Psoas muscle (tissue), 8 donors: ENCODE measurements around the gene CDC42SE1. TPM values are rescaled to one million over a fixed set of nuclear protein-coding genes. Genes with fewer than 3 reads are reported as not detected.

Experiments
- ATAC-seq, 4 donors: fragments of 200-7000 bp; cut with Tn5 transposase; one replicate each; pipeline ENCODE4 v1.9.1; 2020; ENCODE audit warnings: moderate library complexity in 3 of 4, mild to moderate bottlenecking in 2 of 4
- DNase-seq, 2 donors: peaks; one replicate each; pipeline ENCODE4 v3.0.0-alpha.2; 2020
- H3K27ac ChIP-seq: fragments of 200-600 bp; one replicate; pipeline ENCODE4 v1.8.0; 2022
- H3K27me3 ChIP-seq, 3 donors: fragments of 200-600 bp in 1 of 3; one replicate each; pipeline versions ENCODE4 v1.6.1 to v1.8.0; 2013 to 2022; ENCODE audit warnings: low read length in 2 of 3, mild to moderate bottlenecking in 2 of 3, moderate library complexity in 1 of 3; ENCODE audit not compliant: insufficient read depth in 3 of 3
- H3K36me3 ChIP-seq, 2 donors: fragments of 200-600 bp in 1 of 2; one replicate each; pipeline versions ENCODE4 v1.6.1 to v1.8.0; 2013 to 2022; ENCODE audit warnings: low read depth in 1 of 2, mild to moderate bottlenecking in 1 of 2, moderate library complexity in 1 of 2; ENCODE audit not compliant: insufficient read depth in 1 of 2
- H3K4me1 ChIP-seq: fragments of 200-600 bp; one replicate; pipeline ENCODE4 v1.8.0; 2022
- H3K4me3 ChIP-seq: fragments of 200-600 bp; one replicate; pipeline ENCODE4 v1.8.0; 2022; ENCODE audit warnings: mild to moderate bottlenecking
- H3K9me3 ChIP-seq: fragments of 200-600 bp; one replicate; pipeline ENCODE4 v1.8.0; 2022
- CTCF ChIP-seq: fragments of 200-600 bp; IDR thresholded peaks from one replicate; pipeline ENCODE4 v1.8.0; 2022; ENCODE audit warnings: antibody characterized with exemption
- WGBS, 3 donors: extraction: QIAGEN DNeasy Blood & Tissue Kit; methylation state at CpG; one replicate each; pipeline versions ENCODE4 v1.1.6 to v1.1.7; 2013; 5-methylcytosine and 5-hydroxymethylcytosine counted together
- intact Hi-C, 2 donors: fragments of 100-400 bp; cut with DNase I; formaldehyde crosslinking; loops; one replicate each; pipeline versions ENCODE4 v1.11.0 to v1.14.2; 2022
- polyA plus RNA-seq, 3 donors: library from polyadenylated mRNA; stranded (reverse); fragments of 200-250 nt; gene quantifications; one replicate each; pipeline ENCODE4 v1.2.3, GENCODE V29; 2013
- total RNA-seq, 4 donors: library from RNA; stranded (reverse); fragmentation: NEBNext Ultra II Directional in 2 of 4; extraction: Animal tissue kit (Norgen Biotek cat#: 25700) in 2 of 4; gene quantifications; one replicate each; pipeline versions ENCODE4 v1.2.1 to v1.2.4, GENCODE V29; 2021 to 2023
- donor health status: healthy with polysubstance abuse.
- donor health status: DM: no; HTN: no; CAD: no; lungs with moderate emphysema.
- donor health status: Bipolar disorder and iron deficiency.
- donor health status: healthy.
- donor health status: DM: yes; HTN: yes; CAD: no.
- donor health status: DM: no; HTN: no; CAD: no.
- donor health status: DM: no; HTN: no; CAD: no.
- donor health status: DM: yes; HTN: yes; CAD: no.

CDC42SE1 gene
- total and polyA plus RNA-seq, 7 donors = 20.1 to 49.8 (median 31.0) TPM

GRCh38 chr1:151035167-151035566 lies 24.3 kb downstream of the CDC42SE1 start:
- ATAC-seq = no peak
- no peaks in the 10 kb centered on the region for H3K27me3 ChIP-seq
- no peak for TF ChIP-seq CTCF
- H3K9me3 ChIP-seq = no peaks in the 10 kb centered on the region
- peaks cover 9 to 52% of the 10 kb centered on the region in 2 donors for H3K36me3 ChIP-seq
- intact Hi-C loops = no loop called here
- no peaks in the 10 kb centered on the region for H3K4me1 ChIP-seq
- DNase-seq = no peak
- no peak overlapping the region for H3K27ac ChIP-seq
- WGBS, 3 donors = 87 to 96% (median 89%) methylated on average over 3 of the region's 3 CpGs
- no peak overlapping the region for H3K4me3 ChIP-seq

DNA sequence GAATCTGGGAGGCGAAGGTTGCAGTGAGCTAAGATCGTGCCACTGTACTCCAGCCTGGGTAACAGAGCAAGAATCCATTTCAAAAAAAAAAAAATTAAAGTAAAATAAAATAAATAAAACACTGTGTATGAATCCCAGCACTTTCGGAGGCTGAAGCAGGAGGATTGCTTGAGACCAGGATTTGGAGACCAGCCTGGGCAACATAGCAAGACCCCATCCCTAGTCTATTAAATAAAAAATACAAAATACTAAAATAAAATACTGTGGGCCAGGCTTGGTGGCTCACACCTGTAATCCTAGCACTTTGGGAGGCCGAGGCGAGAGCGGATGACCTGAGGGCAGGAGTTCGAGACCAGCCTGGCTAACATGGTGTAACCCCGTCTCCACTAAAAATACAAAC lies 27.3 kb downstream of the CDC42SE1 start:
- DNase-seq (no peak), ATAC-seq (no peak)
- no peak overlapping the region for H3K27ac ChIP-seq
- intact Hi-C loops = no loop called here
- peaks cover 14 to 79% of the 10 kb centered on the region in 2 donors for H3K36me3 ChIP-seq
- no peaks in the 10 kb centered on the region for H3K9me3 ChIP-seq
- TF ChIP-seq CTCF = no peak
- H3K4me3 ChIP-seq = no peak overlapping the region
- 98 to 99% (median 98%) methylated on average over 8 of the region's 8 CpGs for WGBS, 3 donors
- peaks cover under 1% of the 10 kb centered on the region for H3K4me1 ChIP-seq
- H3K27me3 ChIP-seq = no peaks in the 10 kb centered on the region

GRCh38 chr1:151026460-151026859 lies 33.0 kb downstream of the CDC42SE1 start:
- Histone ChIP-seq H3K36me3 (peaks cover 15 to 63% of the 10 kb centered on the region in 2 donors), H3K27ac (no peak overlapping the region), H3K4me3 (no peak overlapping the region), H3K9me3 (no peaks in the 10 kb centered on the region), H3K4me1 (peaks cover 30% of the 10 kb centered on the region), H3K27me3 (no peaks in the 10 kb centered on the region)
- intact Hi-C loops = loop anchor here (5.0 kb wide), 2 partner anchors 36 to 131 kb away; partner anchors contain the start of genes TNFAIP8L2 (in 2 of the 2) and MLLT11 (in 1 of the 2)
- ATAC-seq = no peak
- TF ChIP-seq CTCF = no peak
- no peak for DNase-seq

DNA sequence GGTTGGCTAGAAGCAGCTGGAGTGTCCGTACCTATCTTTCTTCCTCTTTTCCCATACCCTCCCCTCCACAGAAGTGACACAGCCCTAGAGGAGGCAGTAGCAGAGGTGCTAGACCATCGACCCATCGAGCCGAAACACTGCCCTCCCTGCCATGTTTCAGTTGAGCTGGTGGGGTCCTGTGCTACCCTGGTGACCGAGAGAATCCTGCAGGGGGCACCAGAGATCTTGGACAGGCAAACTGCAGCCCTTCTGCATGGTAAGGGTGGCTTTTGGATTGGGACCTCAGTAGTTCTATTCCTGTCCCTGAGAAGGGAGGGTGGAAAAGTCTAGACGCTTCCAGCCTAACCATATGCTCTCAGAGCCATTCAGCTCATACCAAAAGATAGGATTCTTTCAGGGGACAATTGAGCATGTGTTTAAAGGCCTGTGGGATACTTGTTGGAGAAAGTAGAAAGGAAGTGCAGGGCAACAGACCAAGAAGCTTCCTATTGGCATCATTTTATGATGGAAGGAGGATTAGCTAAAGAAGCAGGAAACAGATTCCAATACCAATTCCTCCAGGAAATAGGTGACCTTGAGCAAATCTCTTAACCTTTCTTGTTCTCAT lies 34.8 kb downstream of the CDC42SE1 start:
- peak; percentile 73 for TF ChIP-seq CTCF
- DNase-seq (peak; percentile 77 to 89), ATAC-seq (peak; percentile 83 to 96 (median 86))
- Histone ChIP-seq H3K4me1 (peaks cover 30% of the 10 kb centered on the region), H3K36me3 (peaks cover 8 to 57% of the 10 kb centered on the region in 2 donors), H3K27me3 (no peaks in the 10 kb centered on the region), H3K9me3 (no peaks in the 10 kb centered on the region), H3K27ac (peak overlapping the region; percentile 92), H3K4me3 (no peak overlapping the region)
- intact Hi-C loops = loop anchor here (5.0 kb wide), 3 partner anchors 33 to 133 kb away; partner anchors contain the start of genes TNFAIP8L2 (in 2 of the 2), CDC42SE1 (in 1 of the 2) and MLLT11 (in 1 of the 2)
- 18 to 30% (median 27%) methylated on average over 6 of the region's 6 CpGs for WGBS, 3 donors

DNA sequence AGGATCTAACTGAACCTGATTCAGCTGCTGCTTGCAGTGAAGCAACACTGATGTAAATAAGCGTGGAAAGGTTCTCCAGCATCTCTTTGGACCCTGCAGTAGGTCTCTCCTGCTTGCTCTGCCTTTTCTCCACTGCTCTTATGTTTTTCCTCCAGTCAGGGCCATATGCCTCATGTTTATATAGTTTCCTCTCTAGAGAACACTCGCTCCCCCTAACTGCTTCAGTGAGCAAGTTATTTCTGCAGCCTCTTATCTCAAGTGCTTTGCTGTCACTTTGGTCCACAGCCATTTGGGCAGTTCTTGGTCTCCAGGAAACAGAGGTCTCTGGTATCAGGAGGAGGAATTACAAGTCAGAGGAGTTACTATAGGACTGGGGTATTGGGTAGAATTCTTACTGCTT lies 45.9 kb downstream of the CDC42SE1 start:
- Histone ChIP-seq H3K36me3 (peaks cover 0 to 30% of the 10 kb centered on the region in 2 donors), H3K27ac (peak overlapping the region; percentile 39), H3K27me3 (no peaks in the 10 kb centered on the region), H3K9me3 (no peaks in the 10 kb centered on the region), H3K4me3 (no peak overlapping the region), H3K4me1 (peaks cover 23% of the 10 kb centered on the region)
- no peak for TF ChIP-seq CTCF
- intact Hi-C loops = no loop called here
- 71 to 83% (median 83%) methylated on average over 2 of the region's 2 CpGs for WGBS, 3 donors
- ATAC-seq (no peak), DNase-seq (no peak)
